Activated T-cell treated with anti-CD3 and anti-CD28 coated beads, Interleukin-2, amount 50 U/mL, for 4 hours (primary cell): ENCODE results near the gene EP400. TPM values are rescaled to one million over a fixed set of nuclear protein-coding genes. Genes with fewer than 3 reads are reported as not detected.
"Not testable (repeated sequence)": the region's sequence is repeated elsewhere in the genome, so short reads cannot be mapped to it uniquely, and the experiment has no call there.

Source experiments
- ATAC-seq, 2 donors: fragments of 200-7000 bp; cut with Tn5 transposase; one replicate each; pipeline ENCODE4 v1.10.0; 2021
- DNase-seq: peaks from one replicate; pipeline ENCODE4 v3.0.0-alpha.2; 2020
- H3K27me3 Mint-ChIP-seq: one replicate; pipeline ENCODE4 v1.8.0; 2021; ENCODE audit warnings: low read depth, mixed read lengths
- H3K36me3 Mint-ChIP-seq: one replicate; pipeline ENCODE4 v1.8.0; 2022; ENCODE audit warnings: mixed read lengths; ENCODE audit not compliant: insufficient read depth
- H3K4me1 Mint-ChIP-seq: one replicate; pipeline ENCODE4 v1.8.0; 2021; ENCODE audit warnings: low read depth, mixed read lengths
- H3K4me3 Mint-ChIP-seq: one replicate; pipeline ENCODE4 v1.8.0; 2021; ENCODE audit warnings: mild to moderate bottlenecking, moderate library complexity, mixed read lengths
- H3K9me3 Mint-ChIP-seq: one replicate; pipeline ENCODE4 v1.8.0; 2021; ENCODE audit warnings: mixed read lengths
- total RNA-seq, 3 donors: library from RNA; stranded (reverse); gene quantifications; one replicate each; pipeline ENCODE4 v1.2.1, GENCODE V29; 2021

The EP400 gene
- total RNA-seq, 3 donors from 2014 or later, result 53.3 to 57.2 (median 56.9) TPM

DNA sequence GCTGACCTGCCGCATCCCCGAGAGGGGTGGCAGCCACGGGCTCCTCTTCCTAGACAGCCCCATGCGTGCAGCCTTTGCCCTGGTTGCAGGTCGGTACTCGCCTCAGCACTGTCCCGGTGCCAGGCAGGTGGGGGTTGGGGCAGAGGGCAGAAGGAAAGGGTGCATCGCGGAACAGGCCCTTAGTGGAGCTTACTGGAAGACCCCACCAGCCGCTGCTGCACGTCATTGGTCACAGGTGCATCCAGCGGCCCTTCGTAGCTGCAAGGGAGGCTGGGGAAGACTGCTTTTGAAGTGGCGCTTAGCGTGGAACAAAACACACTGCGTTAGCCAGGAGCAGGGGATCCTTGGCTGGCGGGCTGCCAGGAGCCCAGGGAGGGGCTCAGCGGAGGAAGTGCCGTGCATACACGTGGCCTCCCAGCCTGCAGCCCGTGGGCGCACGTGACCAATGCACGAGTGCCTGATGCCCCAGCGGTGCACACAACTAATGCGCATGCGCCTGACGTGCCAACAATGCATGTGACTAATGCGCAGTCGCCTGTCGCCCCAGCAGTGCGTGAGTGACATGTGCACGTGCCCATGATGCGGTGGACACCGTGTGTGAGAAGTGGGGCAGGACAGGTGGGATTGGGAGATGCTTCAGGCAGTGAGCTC, 5.0 kb upstream of the EP400 start:
- ATAC-seq (no peak), DNase-seq (no peak)
- H3K4me3 Mint-ChIP-seq, result no peak overlapping the region
- H3K4me1 Mint-ChIP-seq, result peaks cover 16% of the 10 kb centered on the region
- H3K27me3 Mint-ChIP-seq, result no peaks in the 10 kb centered on the region
- no peaks in the 10 kb centered on the region for H3K9me3 Mint-ChIP-seq
- peaks cover 25% of the 10 kb centered on the region for H3K36me3 Mint-ChIP-seq

DNA sequence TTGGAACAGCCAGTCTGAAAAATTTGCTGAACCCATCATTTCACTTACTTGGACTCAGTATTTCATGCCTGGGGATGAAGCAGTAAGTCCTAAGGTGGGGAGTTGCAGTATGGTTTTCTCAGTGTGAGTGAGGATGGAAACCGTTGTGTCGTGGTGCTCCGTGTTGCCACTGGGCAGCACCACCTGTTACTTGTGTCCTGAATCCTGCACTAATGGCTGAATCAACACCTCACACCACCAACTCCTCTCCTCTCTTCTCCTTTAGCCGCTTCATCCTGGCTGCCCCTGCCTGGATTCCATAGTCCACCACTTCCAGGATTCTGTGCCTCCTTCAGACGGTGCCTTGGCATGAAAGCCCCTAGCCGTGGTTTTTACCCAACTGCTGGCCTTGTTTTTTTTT, 3.0 kb upstream of the EP400 start:
- no peaks in the 10 kb centered on the region for H3K27me3 Mint-ChIP-seq
- ATAC-seq, result no peak
- no peaks in the 10 kb centered on the region for H3K9me3 Mint-ChIP-seq
- H3K4me3 Mint-ChIP-seq, result no peak overlapping the region
- DNase-seq, result no peak
- H3K4me1 Mint-ChIP-seq, result peaks cover 20% of the 10 kb centered on the region
- H3K36me3 Mint-ChIP-seq, result peaks cover 13% of the 10 kb centered on the region

DNA sequence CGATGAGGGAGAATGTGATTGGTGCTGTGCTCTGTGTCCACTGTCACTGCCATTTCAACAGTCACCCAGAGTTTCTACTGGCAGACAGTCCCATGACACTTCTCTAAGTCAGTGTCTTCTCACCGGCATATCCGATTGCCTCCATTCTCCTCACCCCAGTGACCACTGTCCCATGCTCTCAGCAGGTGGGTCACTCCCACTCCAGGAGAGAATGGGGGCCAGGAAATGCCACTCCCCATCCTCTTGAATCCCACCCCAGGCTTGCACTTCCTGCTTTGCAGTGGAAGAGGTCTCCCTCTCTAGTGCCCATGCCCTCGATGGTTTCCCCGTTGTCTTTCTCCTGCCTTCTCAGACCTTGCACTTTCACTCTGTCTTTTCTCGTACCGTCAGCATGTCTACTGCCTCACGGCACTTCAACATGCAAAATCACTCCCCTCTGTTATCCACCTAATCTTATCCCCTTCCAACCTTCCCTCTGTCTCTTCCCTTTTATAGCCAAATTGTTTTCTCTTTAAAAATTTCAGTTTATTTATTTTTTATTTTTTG, 2.2 kb upstream of the EP400 start:
- ATAC-seq (no peak), DNase-seq (no peak)
- peaks cover 23% of the 10 kb centered on the region for H3K4me1 Mint-ChIP-seq
- H3K4me3 Mint-ChIP-seq, result no peak overlapping the region
- H3K9me3 Mint-ChIP-seq, result no peaks in the 10 kb centered on the region
- H3K36me3 Mint-ChIP-seq, result peaks cover 13% of the 10 kb centered on the region
- no peaks in the 10 kb centered on the region for H3K27me3 Mint-ChIP-seq

DNA sequence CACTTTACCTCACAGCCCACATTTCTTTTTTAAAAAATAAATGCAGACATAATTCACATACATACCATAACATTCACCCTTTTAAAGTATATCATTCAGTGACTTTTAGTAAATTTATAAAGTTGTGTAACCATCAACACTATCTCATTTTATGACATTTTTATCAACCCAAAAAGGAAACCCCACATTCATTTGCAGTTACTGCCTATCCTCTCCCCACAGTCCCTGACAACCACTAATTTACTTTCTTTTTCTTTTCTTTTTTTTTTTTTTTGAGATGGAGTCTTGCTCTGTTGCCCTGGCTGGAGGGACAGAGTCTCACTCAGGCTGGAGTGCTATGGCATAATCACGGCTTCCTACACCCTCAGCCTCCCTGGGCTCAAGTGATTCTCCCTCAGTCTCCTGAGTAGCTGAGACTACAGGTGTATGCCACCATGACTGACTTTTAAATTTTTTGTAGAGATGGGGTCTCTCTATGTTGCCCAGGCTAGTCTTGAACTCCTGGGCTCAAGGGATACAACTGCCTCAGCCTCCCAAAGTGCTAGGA, 1.5 kb upstream of the EP400 start:
- no peaks in the 10 kb centered on the region for H3K27me3 Mint-ChIP-seq
- H3K36me3 Mint-ChIP-seq, result peaks cover 13% of the 10 kb centered on the region
- no peak for DNase-seq
- H3K9me3 Mint-ChIP-seq, result no peaks in the 10 kb centered on the region
- no peak overlapping the region for H3K4me3 Mint-ChIP-seq
- H3K4me1 Mint-ChIP-seq, result peaks cover 30% of the 10 kb centered on the region
- no peak for ATAC-seq

DNA sequence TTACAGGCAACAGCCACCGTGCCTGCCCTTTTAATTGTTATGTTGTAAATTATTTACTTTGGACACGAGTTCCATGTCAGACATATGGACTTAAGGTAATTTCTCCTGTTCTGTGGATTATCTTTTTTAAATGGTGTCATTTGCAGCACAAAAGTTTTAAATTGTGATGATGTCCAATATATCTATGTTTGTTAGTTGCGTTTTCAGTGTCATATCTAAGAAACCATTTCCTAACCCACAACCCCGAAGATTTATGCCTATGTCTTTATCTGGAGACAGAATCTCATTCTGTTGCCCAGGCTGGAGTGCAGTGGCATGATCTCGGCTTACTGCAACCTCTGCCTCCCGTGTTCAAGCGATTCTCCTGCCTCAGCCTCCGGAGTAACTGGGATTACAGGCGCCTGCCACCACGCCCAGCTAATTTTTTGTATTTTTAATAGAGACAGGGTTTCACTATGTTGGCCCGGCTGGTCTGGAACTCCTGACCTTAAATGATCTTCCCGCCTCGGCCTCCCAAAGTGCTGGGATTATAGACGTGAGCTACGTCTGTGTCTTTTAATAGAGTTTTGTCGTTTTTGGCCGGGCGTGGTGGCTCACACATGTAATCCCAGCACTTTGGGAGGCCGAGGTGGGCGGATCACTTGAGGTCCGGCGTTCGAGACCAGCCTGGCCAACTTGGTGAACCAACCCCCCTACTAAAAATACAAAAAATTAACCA, 870 bp upstream of the EP400 start:
- Mint-ChIP-seq H3K4me3 (peak overlapping the region; percentile 72), H3K4me1 (peaks cover 34% of the 10 kb centered on the region)
- H3K36me3 Mint-ChIP-seq, H3K27me3 Mint-ChIP-seq, ATAC-seq, DNase-seq, H3K9me3 Mint-ChIP-seq: not testable (repeated sequence)

DNA sequence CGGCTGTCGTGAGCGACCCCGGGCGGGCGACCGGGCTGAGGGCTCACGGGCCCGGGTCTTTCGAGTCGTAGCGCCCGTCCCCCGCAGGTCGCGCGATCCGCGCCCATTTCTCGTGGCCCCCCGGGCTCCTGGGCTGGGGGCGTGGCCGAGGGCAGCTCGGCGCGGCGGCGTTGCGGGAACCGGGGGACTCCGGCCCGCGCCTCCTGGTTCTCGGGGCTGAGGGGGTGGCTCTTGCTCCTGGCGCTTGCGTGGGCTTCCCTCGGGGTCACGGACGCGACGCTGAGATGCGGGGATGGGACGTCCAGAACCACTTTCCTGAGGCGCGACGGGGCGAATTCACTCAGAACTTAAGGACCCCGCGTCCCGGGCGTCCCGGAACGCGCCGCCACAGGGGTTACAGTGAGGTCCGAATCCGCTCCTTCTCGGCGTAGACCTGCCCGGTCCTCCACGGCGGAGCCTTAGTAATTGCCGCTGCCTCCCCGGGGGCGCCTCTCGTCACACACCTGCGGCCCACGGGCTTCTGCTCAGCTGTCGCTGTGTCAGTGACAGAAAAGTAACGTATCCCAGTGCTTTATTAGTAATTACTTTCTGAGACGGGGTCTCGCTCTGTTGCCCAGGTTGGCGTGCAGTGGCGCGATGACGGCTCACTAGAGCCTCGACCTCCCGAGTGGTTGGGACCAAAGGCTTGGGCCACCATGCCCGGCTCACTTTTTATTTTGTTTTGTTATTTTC, 606 bp downstream of the EP400 start:
- peak; percentile 37 for DNase-seq
- Mint-ChIP-seq H3K4me1 (peaks cover 38% of the 10 kb centered on the region), H3K4me3 (peak overlapping the region; percentile 92), H3K27me3 (no peaks in the 10 kb centered on the region), H3K36me3 (peaks cover 2% of the 10 kb centered on the region), H3K9me3 (no peaks in the 10 kb centered on the region)
- ATAC-seq, result peak; percentile 29 to 39

DNA sequence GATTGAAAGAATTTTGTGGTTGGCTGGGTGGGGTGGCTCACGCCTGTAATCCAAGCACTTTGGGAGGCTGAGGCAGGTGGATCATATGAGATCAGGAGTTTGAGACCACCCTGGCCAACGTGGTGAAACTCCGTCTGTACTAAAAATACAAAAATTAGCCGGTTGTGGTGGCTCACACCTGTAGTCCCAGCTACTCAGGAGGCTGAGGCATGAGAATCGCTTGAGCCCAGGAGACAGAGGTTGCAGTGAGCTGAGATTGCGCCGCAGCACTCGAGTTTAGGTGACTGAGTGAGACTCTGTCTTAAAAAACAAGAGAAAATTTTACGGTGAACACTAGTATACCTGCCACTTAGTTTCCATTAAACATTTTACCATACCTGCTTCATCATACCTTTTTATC, 4.1 kb downstream of the EP400 start:
- DNase-seq, H3K4me3 Mint-ChIP-seq, H3K27me3 Mint-ChIP-seq, H3K9me3 Mint-ChIP-seq, H3K36me3 Mint-ChIP-seq, ATAC-seq: not testable (repeated sequence)
- H3K4me1 Mint-ChIP-seq, result peaks cover 53% of the 10 kb centered on the region

DNA sequence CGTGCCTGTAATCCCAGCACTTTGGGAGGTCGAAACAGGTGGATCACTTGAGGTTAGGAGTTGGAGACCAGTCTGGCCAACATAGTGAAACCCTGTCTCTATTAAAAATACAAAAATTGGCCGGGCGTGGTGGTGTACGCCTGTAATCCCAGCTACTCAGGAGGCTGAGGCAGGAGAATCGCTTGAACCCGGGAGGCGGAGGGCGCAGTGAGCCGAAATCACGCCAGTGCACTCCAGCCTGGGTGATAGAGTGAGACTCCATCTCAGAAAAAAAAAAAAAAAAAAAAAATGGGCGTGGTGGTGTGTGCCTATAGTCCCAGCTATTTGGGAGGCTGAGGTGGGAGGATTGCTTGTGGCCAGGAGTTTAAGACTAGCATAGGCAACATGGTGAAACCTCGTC, 4.7 kb downstream of the EP400 start:
- H3K27me3 Mint-ChIP-seq, H3K36me3 Mint-ChIP-seq, ATAC-seq, DNase-seq, H3K4me3 Mint-ChIP-seq, H3K9me3 Mint-ChIP-seq: not testable (repeated sequence)
- peaks cover 57% of the 10 kb centered on the region for H3K4me1 Mint-ChIP-seq

DNA sequence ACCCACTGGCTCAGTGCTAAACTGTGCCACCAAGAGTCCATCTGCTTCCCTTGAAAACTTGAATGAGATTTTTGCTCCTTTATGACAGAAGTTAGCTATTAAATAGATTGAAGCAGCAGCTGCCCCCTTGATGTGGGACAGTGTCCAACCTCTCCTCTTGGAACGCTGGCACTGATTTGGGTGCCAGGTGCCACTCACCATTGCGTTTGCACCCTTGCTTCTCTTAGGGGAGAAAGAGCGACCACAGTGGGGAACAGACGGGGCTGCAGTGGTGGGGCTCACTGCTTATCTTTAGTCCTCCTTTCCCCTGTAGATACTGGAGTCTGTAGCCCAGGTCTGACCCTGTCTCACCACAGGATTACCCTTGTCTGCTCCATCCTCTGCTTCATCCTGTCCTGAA, 9.4 kb downstream of the EP400 start:
- Mint-ChIP-seq H3K4me3 (no peak overlapping the region), H3K4me1 (peaks cover 62% of the 10 kb centered on the region)
- no peak for DNase-seq

DNA sequence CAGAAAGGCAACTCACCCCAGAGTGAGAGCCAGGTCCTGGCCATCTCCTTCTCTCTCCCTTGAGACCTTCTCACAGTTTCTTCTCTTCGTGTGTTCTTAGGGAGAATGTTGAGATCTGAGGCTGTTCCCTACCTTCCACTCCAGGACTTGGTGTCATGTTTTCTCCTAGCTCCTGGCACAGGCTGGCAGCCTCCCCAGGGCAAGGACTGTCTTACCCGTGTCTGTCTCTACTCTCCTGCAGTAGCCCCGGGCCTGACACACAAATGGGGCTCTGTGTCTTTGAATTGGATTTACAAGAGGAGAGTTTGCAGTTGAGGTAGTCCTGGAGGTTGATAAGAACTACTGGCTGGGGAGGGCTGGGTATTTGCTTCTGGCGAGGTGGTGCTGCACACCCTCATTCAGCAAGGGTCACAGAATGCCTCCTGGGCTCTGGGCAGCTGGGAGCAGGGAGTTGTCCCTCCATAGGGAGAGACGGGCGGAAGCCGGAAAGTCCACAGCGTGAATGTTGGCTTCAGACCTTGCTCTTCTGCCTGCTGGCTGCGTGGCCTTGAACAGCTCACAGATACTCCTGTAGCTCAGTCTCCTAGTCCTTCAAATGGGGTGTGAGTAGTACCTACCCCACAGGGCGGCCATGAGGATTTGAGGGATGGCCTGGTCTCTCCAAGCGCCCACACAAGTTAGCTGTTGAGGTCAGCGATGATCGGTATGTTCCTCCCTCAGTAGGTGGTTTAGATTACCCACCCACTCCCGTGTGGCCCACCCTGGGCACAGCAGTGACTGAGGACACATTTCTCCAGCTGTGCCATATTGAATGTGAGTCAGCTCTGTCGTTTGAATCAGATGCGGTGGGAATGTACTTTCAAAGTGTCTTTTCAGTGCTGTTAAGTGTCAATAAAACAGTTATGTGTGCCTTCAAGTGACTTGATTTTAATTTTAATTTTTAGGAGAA, 10.2 kb downstream of the EP400 start:
- peak in 1 of 2 donors; percentile 27 for ATAC-seq
- Mint-ChIP-seq H3K4me1 (peaks cover 64% of the 10 kb centered on the region), H3K4me3 (no peak overlapping the region), H3K36me3 (peaks cover 14% of the 10 kb centered on the region), H3K9me3 (no peaks in the 10 kb centered on the region), H3K27me3 (no peaks in the 10 kb centered on the region)
- no peak for DNase-seq

More for the DNA sequence above, 9.4 kb downstream of the EP400 start:
- no peak for ATAC-seq
- H3K9me3 Mint-ChIP-seq, result no peaks in the 10 kb centered on the region
- no peaks in the 10 kb centered on the region for H3K27me3 Mint-ChIP-seq
- peaks cover 14% of the 10 kb centered on the region for H3K36me3 Mint-ChIP-seq

DNA sequence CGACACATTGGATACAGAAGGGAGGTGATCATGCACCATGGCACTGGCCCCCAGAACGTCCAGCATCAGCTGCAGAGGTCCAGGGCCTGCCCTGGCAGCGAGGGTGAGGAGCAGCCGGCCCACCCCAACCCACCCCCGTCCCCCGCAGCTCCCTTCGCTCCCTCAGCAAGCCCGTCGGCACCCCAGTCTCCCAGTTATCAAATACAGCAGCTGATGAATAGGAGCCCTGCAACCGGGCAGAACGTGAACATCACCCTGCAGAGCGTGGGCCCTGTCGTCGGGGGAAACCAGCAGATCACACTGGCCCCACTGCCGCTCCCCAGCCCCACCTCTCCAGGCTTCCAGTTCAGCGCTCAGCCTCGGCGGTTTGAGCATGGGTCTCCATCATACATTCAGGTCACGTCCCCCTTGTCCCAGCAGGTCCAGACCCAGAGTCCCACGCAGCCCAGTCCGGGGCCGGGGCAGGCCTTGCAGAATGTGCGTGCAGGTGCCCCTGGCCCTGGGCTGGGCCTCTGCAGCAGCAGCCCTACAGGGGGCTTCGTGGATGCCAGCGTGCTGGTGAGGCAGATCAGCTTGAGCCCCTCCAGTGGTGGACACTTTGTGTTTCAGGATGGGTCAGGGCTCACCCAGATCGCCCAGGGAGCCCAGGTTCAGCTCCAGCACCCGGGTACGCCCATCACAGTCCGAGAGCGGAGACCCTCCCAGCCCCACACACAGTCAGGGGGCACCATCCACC, 11.0 kb downstream of the EP400 start:
- H3K9me3 Mint-ChIP-seq, H3K27me3 Mint-ChIP-seq, ATAC-seq, DNase-seq, H3K4me3 Mint-ChIP-seq: not testable (repeated sequence)
- Mint-ChIP-seq H3K4me1 (peaks cover 66% of the 10 kb centered on the region), H3K36me3 (peaks cover 18% of the 10 kb centered on the region)

DNA sequence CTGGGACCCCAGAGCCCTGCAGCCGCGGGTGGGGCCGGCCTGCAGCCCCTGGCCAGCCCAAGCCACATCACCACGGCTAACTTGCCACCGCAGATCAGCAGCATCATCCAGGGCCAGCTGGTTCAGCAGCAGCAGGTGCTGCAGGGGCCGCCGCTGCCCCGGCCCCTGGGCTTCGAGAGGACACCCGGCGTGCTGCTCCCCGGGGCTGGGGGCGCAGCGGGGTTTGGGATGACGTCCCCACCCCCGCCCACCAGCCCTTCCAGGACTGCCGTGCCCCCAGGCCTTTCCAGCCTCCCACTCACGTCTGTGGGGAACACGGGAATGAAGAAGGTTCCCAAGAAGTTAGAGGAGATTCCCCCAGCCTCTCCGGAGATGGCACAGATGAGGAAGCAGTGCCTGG, 11.6 kb downstream of the EP400 start:
- DNase-seq, H3K4me3 Mint-ChIP-seq, H3K9me3 Mint-ChIP-seq, H3K27me3 Mint-ChIP-seq, ATAC-seq: not testable (repeated sequence)
- Mint-ChIP-seq H3K36me3 (peaks cover 18% of the 10 kb centered on the region), H3K4me1 (peaks cover 60% of the 10 kb centered on the region)

DNA sequence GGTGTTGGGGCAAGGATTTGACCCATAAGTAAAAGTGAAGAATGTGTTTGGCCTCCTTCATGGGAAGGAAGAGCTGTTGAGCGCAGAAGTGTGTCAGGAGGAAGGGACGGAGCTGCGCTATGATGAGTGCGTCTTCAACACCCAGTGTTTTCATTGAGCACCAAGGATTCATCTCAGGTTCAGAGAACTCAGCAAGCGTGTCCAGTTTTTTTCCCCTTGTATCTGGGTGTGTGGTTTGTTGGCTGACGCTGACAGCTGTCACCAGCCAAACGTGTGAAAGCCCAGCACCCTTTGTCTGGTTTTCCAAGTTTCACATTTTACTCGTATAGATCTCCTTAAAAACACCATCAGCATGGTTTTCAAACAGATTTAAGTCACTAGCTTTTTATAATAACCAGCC, 12.3 kb downstream of the EP400 start:
- H3K36me3 Mint-ChIP-seq, result peaks cover 18% of the 10 kb centered on the region
- H3K4me1 Mint-ChIP-seq, result peaks cover 55% of the 10 kb centered on the region
- DNase-seq (no peak), ATAC-seq (no peak)
- no peaks in the 10 kb centered on the region for H3K27me3 Mint-ChIP-seq
- no peak overlapping the region for H3K4me3 Mint-ChIP-seq
- H3K9me3 Mint-ChIP-seq, result no peaks in the 10 kb centered on the region
